SK-N-SH (cell line): ENCODE results near the gene COL24A1. TPM values are rescaled to one million over a fixed set of nuclear protein-coding genes. Genes with fewer than 3 reads are reported as not detected.

Source experiments
- CTCF ChIA-PET: fragments of 300-600, 350-600 bp; formaldehyde crosslinking; extraction: SDS; loops from one replicate; lab custom pipeline; 2021; lab: Yijun Ruan, JAX
- POLR2A ChIA-PET: fragments of 350-600 bp; sonication (Branson Sonifier 250); formaldehyde crosslinking; extraction: SDS; loops from one replicate; lab custom pipeline; 2020; ENCODE audit warnings: antibody characterized with exemption, inconsistent platforms; lab: Yijun Ruan, JAX
- DNase-seq: peaks from one replicate; pipeline ENCODE4 v3.0.0; 2012
- H2AFZ ChIP-seq: fragments of 200-600 bp; sonication (generic); 2 replicates; pipeline ENCODE4 v1.8.1; 2016; ENCODE audit warnings: antibody characterized with exemption, mild to moderate bottlenecking, low read depth
- H3F3A ChIP-seq: fragments of 200-600 bp; sonication (generic); replicated peaks from 2 replicates; pipeline ENCODE3; 2016; ENCODE audit warnings: antibody characterized with exemption, mild to moderate bottlenecking; ENCODE audit not compliant: insufficient read depth
- H3K27ac ChIP-seq, 2 experiments: fragments of 200-500 bp in 1 of 2; fragments of 200-600 bp in 1 of 2; sonication (Bioruptor generic) in 1 of 2; sonication (generic), shearing (Covaris generic) in 1 of 2; 2 replicates each; pipeline versions ENCODE4 v1.5.1 to v1.6.1; 2014 to 2016; ENCODE audit warnings: low read depth in 2 of 2, inconsistent platforms in 1 of 2, low read length in 1 of 2, mild to moderate bottlenecking in 1 of 2, mixed read lengths in 1 of 2
- H3K27me3 ChIP-seq: fragments of 200-600 bp; sonication (generic), shearing (Covaris generic); 2 replicates; pipeline ENCODE4 v1.6.1; 2016; ENCODE audit warnings: mixed run types; ENCODE audit not compliant: insufficient read depth
- H3K36me3 ChIP-seq, 2 experiments: fragments of 200-500 bp in 1 of 2; fragments of 200-600 bp in 1 of 2; sonication (Bioruptor generic) in 1 of 2; sonication (generic) in 1 of 2; replicated peaks in 1 of 2; 2 replicates each; pipeline versions ENCODE3 to v1.5.1; 2014 to 2016; ENCODE audit warnings: low read length in 1 of 2, mild to moderate bottlenecking in 1 of 2; ENCODE audit not compliant: insufficient read depth in 2 of 2, control insufficient read depth in 1 of 2
- H3K4me1 ChIP-seq, 2 experiments: fragments of 200-500 bp in 1 of 2; fragments of 200-600 bp in 1 of 2; sonication (Bioruptor generic) in 1 of 2; sonication (generic), shearing (Covaris generic) in 1 of 2; 2 replicates each; pipeline versions ENCODE4 v1.5.1 to v1.6.1; 2014 to 2016; ENCODE audit warnings: low read depth in 1 of 2, low read length in 1 of 2, mixed run types in 1 of 2; ENCODE audit not compliant: insufficient read depth in 2 of 2, control insufficient read depth in 1 of 2
- H3K4me2 ChIP-seq: fragments of 200-600 bp; sonication (generic), shearing (Covaris generic); 2 replicates; pipeline ENCODE4 v1.6.1; 2017; ENCODE audit warnings: mixed run types
- H3K4me3 ChIP-seq, 2 experiments: fragments of 200-500 bp in 1 of 2; fragments of 200-600 bp in 1 of 2; sonication (Bioruptor generic) in 1 of 2; sonication (generic), shearing (Covaris generic) in 1 of 2; 2 replicates each; pipeline versions ENCODE4 v1.5.1 to v1.8.1; 2014 to 2016; ENCODE audit warnings: low read depth in 2 of 2, inconsistent platforms in 1 of 2, low read length in 1 of 2, mild to moderate bottlenecking in 1 of 2, mixed read lengths in 1 of 2, moderate library complexity in 1 of 2
- H3K79me2 ChIP-seq: fragments of 200-600 bp; sonication (generic); 2 replicates; pipeline ENCODE4 v1.8.1; 2017; ENCODE audit warnings: mild to moderate bottlenecking; ENCODE audit not compliant: insufficient read depth
- H3K9ac ChIP-seq: fragments of 200-600 bp; sonication (generic); 2 replicates; pipeline ENCODE4 v1.6.1; 2017; ENCODE audit warnings: mixed run types
- H3K9me2 ChIP-seq: fragments of 200-600 bp; sonication (generic); 2 replicates; pipeline ENCODE4 v1.6.1; 2017; ENCODE audit warnings: mixed run types
- H3K9me3 ChIP-seq: fragments of 200-600 bp; sonication (generic); 2 replicates; pipeline ENCODE4 v1.6.1; 2017; ENCODE audit warnings: mixed run types, mild to moderate bottlenecking, moderate library complexity
- H4K20me1 ChIP-seq: fragments of 200-600 bp; sonication (generic); 2 replicates; pipeline ENCODE4 v1.6.1; 2017; ENCODE audit warnings: mild to moderate bottlenecking, mixed run types; ENCODE audit not compliant: insufficient read depth
- CHD2 ChIP-seq: fragments of 150-350 bp; IDR thresholded peaks from 2 replicates; pipeline ENCODE4 v1.6.1; 2018; ENCODE audit warnings: low read length; ENCODE audit not compliant: partially characterized antibody
- CTCF ChIP-seq: fragments of 200-600 bp; sonication (generic); IDR thresholded peaks from 2 replicates; pipeline ENCODE4 v1.6.1; 2017; ENCODE audit warnings: antibody characterized with exemption, mild to moderate bottlenecking, moderate library complexity
- ELF1 ChIP-seq: IDR thresholded peaks from 2 replicates; pipeline ENCODE4 v1.4.0; 2012
- EP300 ChIP-seq, 2 experiments: IDR thresholded peaks; 2 replicates each; pipeline versions ENCODE4 v1.4.0 to v1.6.1; 2012; ENCODE audit warnings: borderline replicate concordance in 1 of 2, low read depth in 1 of 2, low read length in 1 of 2
- FOSL2 ChIP-seq: IDR thresholded peaks from 2 replicates; pipeline ENCODE4 v1.4.0; 2012; ENCODE audit warnings: low read depth, mild to moderate bottlenecking, moderate library complexity, borderline replicate concordance
- FOXJ3 ChIP-seq: sonication (generic); formaldehyde crosslinking; IDR thresholded peaks from 2 replicates; pipeline ENCODE4 v1.5.1; 2020; ENCODE audit warnings: mild to moderate bottlenecking, missing genetic modification reagents
- FOXM1 ChIP-seq: IDR thresholded peaks from 2 replicates; pipeline ENCODE4 v1.4.0; 2012; ENCODE audit warnings: low read depth, mild to moderate bottlenecking
- GABPA ChIP-seq: IDR thresholded peaks from 2 replicates; pipeline ENCODE4 v1.4.0; 2012; ENCODE audit warnings: low read depth, mild to moderate bottlenecking
- MAX ChIP-seq: IDR thresholded peaks from 2 replicates; pipeline ENCODE4 v1.4.0; 2012; ENCODE audit warnings: low read depth
- MEF2A ChIP-seq: IDR thresholded peaks from 2 replicates; pipeline ENCODE4 v1.4.0; 2012; ENCODE audit warnings: low read depth, borderline replicate concordance
- MXI1 ChIP-seq: IDR thresholded peaks from 2 replicates; pipeline ENCODE4 v1.6.1; 2012; ENCODE audit warnings: mild to moderate bottlenecking, low read depth, low read length, improper control_type of control experiment
- NRF1 ChIP-seq: IDR thresholded peaks from 2 replicates; pipeline ENCODE4 v1.6.1; 2012; ENCODE audit warnings: low read depth, mild to moderate bottlenecking, low read length
- PBX3 ChIP-seq: IDR thresholded peaks from 2 replicates; pipeline ENCODE4; 2012
- RCOR1 ChIP-seq: fragments of 150-350 bp; IDR thresholded peaks from 2 replicates; pipeline ENCODE4 v1.6.1; 2017; ENCODE audit warnings: antibody characterized with exemption, low read length
- REST ChIP-seq: IDR thresholded peaks from 2 replicates; pipeline ENCODE4 v1.6.1; 2012; ENCODE audit warnings: mild to moderate bottlenecking, low read depth, low read length, moderate library complexity
- RFX5 ChIP-seq: IDR thresholded peaks from 2 replicates; pipeline ENCODE4 v1.6.1; 2012; ENCODE audit warnings: mild to moderate bottlenecking, improper control_type of control experiment, low read length
- SIN3A ChIP-seq: IDR thresholded peaks from 2 replicates; pipeline ENCODE4 v1.6.1; 2012; ENCODE audit warnings: low read depth, mild to moderate bottlenecking, low read length, moderate library complexity, borderline replicate concordance
- TAF1 ChIP-seq: IDR thresholded peaks from 2 replicates; pipeline ENCODE4 v1.6.1; 2012; ENCODE audit warnings: low read depth, mild to moderate bottlenecking, low read length, moderate library complexity, borderline replicate concordance
- TCF12 ChIP-seq: IDR thresholded peaks from 2 replicates; pipeline ENCODE4 v1.4.0; 2012
- USF1 ChIP-seq: IDR thresholded peaks from 2 replicates; pipeline ENCODE4 v1.4.0; 2012; ENCODE audit warnings: low read depth, borderline replicate concordance
- YY1 ChIP-seq: IDR thresholded peaks from 2 replicates; pipeline ENCODE4 v1.4.0; 2012; ENCODE audit warnings: low read depth, mild to moderate bottlenecking
- WGBS: methylation state at CpG from one replicate; pipeline ENCODE4 v1.1.6; 2017; ENCODE audit warnings: low lambda C conversion rate; 5-methylcytosine and 5-hydroxymethylcytosine counted together
- polyA plus RNA-seq, 3 experiments: library from polyadenylated mRNA; depleted of rRNA; stranded (reverse); fragments of >200 nt; gene quantifications; 2 replicates each; pipeline ENCODE4 v1.2.3, GENCODE V29; 2012

Gene COL24A1
- polyA plus RNA-seq, 1 of the 3 experiments (the other 2 are of a cell fraction), result not detected

- H3K9me3 ChIP-seq, result no peaks in the 10 kb centered on the region
- no peak for DNase-seq
- 7% methylated on average over 3 of the region's 3 CpGs for WGBS
Measured at GRCh38 chr1:86138746-86139145, 17.8 kb downstream of the COL24A1 start.

GRCh38 chr1:86137436-86137835, 19.1 kb downstream of the COL24A1 start:
- Histone ChIP-seq H3K9me2 (no peaks in the 10 kb centered on the region), H3K79me2 (no peaks in the 10 kb centered on the region), H3K9me3 (no peaks in the 10 kb centered on the region), H3K36me3 (no peaks in the 10 kb centered on the region), H2AFZ (no peak overlapping the region; the same call in 1 of the 2 replicates), H3K27me3 (no peaks in the 10 kb centered on the region; the same call in 1 of the 2 replicates), H4K20me1 (no peaks in the 10 kb centered on the region), H3K4me1 (no peaks in the 10 kb centered on the region), H3F3A (no peaks in the 10 kb centered on the region), H3K4me3 (no peak overlapping the region), H3K4me2 (no peak overlapping the region), H3K27ac (no peak overlapping the region), H3K9ac (no peak overlapping the region)
- no peak for DNase-seq
- 10% methylated on average over 1 of the region's 1 CpG for WGBS
- ChIA-PET CTCF (no interaction called here), POLR2A (no interaction called here)
- TF ChIP-seq ELF1 (no peak), EP300 (IDR thresholded peaks at IDR 0.05; ENCODE audit: borderline replicate concordance in 1 of 2, low read depth in 1 of 2, low read length in 1 of 2) (no peak), FOXJ3 (CRISPR knock-in tag) (no peak), PBX3 (no peak), REST (no peak), USF1 (no peak), MAX (no peak), RCOR1 (no peak), TCF12 (no peak), TAF1 (no peak), CTCF (no peak), MEF2A (no peak), SIN3A (no peak), NRF1 (no peak), MXI1 (no peak), GABPA (no peak)

More at GRCh38 chr1:86138746-86139145, 17.8 kb downstream of the COL24A1 start:
- Histone ChIP-seq H3K4me2 (no peak overlapping the region), H3K4me3 (no peak overlapping the region), H3K9ac (no peak overlapping the region), H2AFZ (no peak overlapping the region), H3K79me2 (no peaks in the 10 kb centered on the region), H4K20me1 (no peaks in the 10 kb centered on the region), H3K27me3 (no peaks in the 10 kb centered on the region; the same call in 1 of the 2 replicates), H3K36me3 (no peaks in the 10 kb centered on the region), H3K27ac (no peak overlapping the region), H3K4me1 (no peaks in the 10 kb centered on the region), H3K9me2 (no peaks in the 10 kb centered on the region), H3F3A (no peaks in the 10 kb centered on the region)
- ChIA-PET CTCF (no interaction called here), POLR2A (no interaction called here)
- TF ChIP-seq FOSL2, result no peak
- TF ChIP-seq YY1, result no peak
- TF ChIP-seq CHD2, result no peak
- TF ChIP-seq USF1, result no peak
- TF ChIP-seq RFX5, result no peak
- no peak for TF ChIP-seq MXI1
- no peak for TF ChIP-seq RCOR1
- TF ChIP-seq GABPA, result no peak
- TF ChIP-seq TAF1, result no peak
- TF ChIP-seq FOXM1, result no peak
